SK-N-SH (cell line): ENCODE results near the gene ZSWIM1. TPM values are rescaled to one million over a fixed set of nuclear protein-coding genes. Genes with fewer than 3 reads are reported as not detected.

Experiments
- CTCF ChIA-PET: fragments of 300-600, 350-600 bp; formaldehyde crosslinking; extraction: SDS; loops from one replicate; lab custom pipeline; 2021; lab: Yijun Ruan, JAX
- POLR2A ChIA-PET: fragments of 350-600 bp; sonication (Branson Sonifier 250); formaldehyde crosslinking; extraction: SDS; loops from one replicate; lab custom pipeline; 2020; ENCODE audit warnings: antibody characterized with exemption, inconsistent platforms; lab: Yijun Ruan, JAX
- DNase-seq: peaks from one replicate; pipeline ENCODE4 v3.0.0; 2012
- H2AFZ ChIP-seq: fragments of 200-600 bp; sonication (generic); 2 replicates; pipeline ENCODE4 v1.8.1; 2016; ENCODE audit warnings: antibody characterized with exemption, mild to moderate bottlenecking, low read depth
- H3F3A ChIP-seq: fragments of 200-600 bp; sonication (generic); replicated peaks from 2 replicates; pipeline ENCODE3; 2016; ENCODE audit warnings: antibody characterized with exemption, mild to moderate bottlenecking; ENCODE audit not compliant: insufficient read depth
- H3K27ac ChIP-seq, 2 experiments: fragments of 200-500 bp in 1 of 2; fragments of 200-600 bp in 1 of 2; sonication (Bioruptor generic) in 1 of 2; sonication (generic), shearing (Covaris generic) in 1 of 2; 2 replicates each; pipeline versions ENCODE4 v1.5.1 to v1.6.1; 2014 to 2016; ENCODE audit warnings: low read depth in 2 of 2, inconsistent platforms in 1 of 2, low read length in 1 of 2, mild to moderate bottlenecking in 1 of 2, mixed read lengths in 1 of 2
- H3K27me3 ChIP-seq: fragments of 200-600 bp; sonication (generic), shearing (Covaris generic); 2 replicates; pipeline ENCODE4 v1.6.1; 2016; ENCODE audit warnings: mixed run types; ENCODE audit not compliant: insufficient read depth
- H3K36me3 ChIP-seq, 2 experiments: fragments of 200-500 bp in 1 of 2; fragments of 200-600 bp in 1 of 2; sonication (Bioruptor generic) in 1 of 2; sonication (generic) in 1 of 2; replicated peaks in 1 of 2; 2 replicates each; pipeline versions ENCODE3 to v1.5.1; 2014 to 2016; ENCODE audit warnings: low read length in 1 of 2, mild to moderate bottlenecking in 1 of 2; ENCODE audit not compliant: insufficient read depth in 2 of 2, control insufficient read depth in 1 of 2
- H3K4me1 ChIP-seq, 2 experiments: fragments of 200-500 bp in 1 of 2; fragments of 200-600 bp in 1 of 2; sonication (Bioruptor generic) in 1 of 2; sonication (generic), shearing (Covaris generic) in 1 of 2; 2 replicates each; pipeline versions ENCODE4 v1.5.1 to v1.6.1; 2014 to 2016; ENCODE audit warnings: low read depth in 1 of 2, low read length in 1 of 2, mixed run types in 1 of 2; ENCODE audit not compliant: insufficient read depth in 2 of 2, control insufficient read depth in 1 of 2
- H3K4me2 ChIP-seq: fragments of 200-600 bp; sonication (generic), shearing (Covaris generic); 2 replicates; pipeline ENCODE4 v1.6.1; 2017; ENCODE audit warnings: mixed run types
- H3K4me3 ChIP-seq, 2 experiments: fragments of 200-500 bp in 1 of 2; fragments of 200-600 bp in 1 of 2; sonication (Bioruptor generic) in 1 of 2; sonication (generic), shearing (Covaris generic) in 1 of 2; 2 replicates each; pipeline versions ENCODE4 v1.5.1 to v1.8.1; 2014 to 2016; ENCODE audit warnings: low read depth in 2 of 2, inconsistent platforms in 1 of 2, low read length in 1 of 2, mild to moderate bottlenecking in 1 of 2, mixed read lengths in 1 of 2, moderate library complexity in 1 of 2
- H3K79me2 ChIP-seq: fragments of 200-600 bp; sonication (generic); 2 replicates; pipeline ENCODE4 v1.8.1; 2017; ENCODE audit warnings: mild to moderate bottlenecking; ENCODE audit not compliant: insufficient read depth
- H3K9ac ChIP-seq: fragments of 200-600 bp; sonication (generic); 2 replicates; pipeline ENCODE4 v1.6.1; 2017; ENCODE audit warnings: mixed run types
- H3K9me2 ChIP-seq: fragments of 200-600 bp; sonication (generic); 2 replicates; pipeline ENCODE4 v1.6.1; 2017; ENCODE audit warnings: mixed run types
- H3K9me3 ChIP-seq: fragments of 200-600 bp; sonication (generic); 2 replicates; pipeline ENCODE4 v1.6.1; 2017; ENCODE audit warnings: mixed run types, mild to moderate bottlenecking, moderate library complexity
- H4K20me1 ChIP-seq: fragments of 200-600 bp; sonication (generic); 2 replicates; pipeline ENCODE4 v1.6.1; 2017; ENCODE audit warnings: mild to moderate bottlenecking, mixed run types; ENCODE audit not compliant: insufficient read depth
- CHD2 ChIP-seq: fragments of 150-350 bp; IDR thresholded peaks from 2 replicates; pipeline ENCODE4 v1.6.1; 2018; ENCODE audit warnings: low read length; ENCODE audit not compliant: partially characterized antibody
- EP300 ChIP-seq, 2 experiments: IDR thresholded peaks; 2 replicates each; pipeline versions ENCODE4 v1.4.0 to v1.6.1; 2012; ENCODE audit warnings: borderline replicate concordance in 1 of 2, low read depth in 1 of 2, low read length in 1 of 2
- EZH2phosphoT487 ChIP-seq: fragments of 200-600 bp; sonication (generic); IDR thresholded peaks from 2 replicates; pipeline ENCODE4 v1.6.1; 2017; ENCODE audit warnings: low read depth, mixed run types, mild to moderate bottlenecking, antibody characterized with exemption, moderate library complexity, borderline replicate concordance
- FOXJ3 ChIP-seq: sonication (generic); formaldehyde crosslinking; IDR thresholded peaks from 2 replicates; pipeline ENCODE4 v1.5.1; 2020; ENCODE audit warnings: mild to moderate bottlenecking, missing genetic modification reagents
- FOXM1 ChIP-seq: IDR thresholded peaks from 2 replicates; pipeline ENCODE4 v1.4.0; 2012; ENCODE audit warnings: low read depth, mild to moderate bottlenecking
- GATA2 ChIP-seq: sonication (generic); formaldehyde crosslinking; IDR thresholded peaks from 2 replicates; pipeline ENCODE4 v1.5.0; 2020; ENCODE audit warnings: mild to moderate bottlenecking, missing genetic modification reagents
- JUND ChIP-seq: IDR thresholded peaks from 2 replicates; pipeline ENCODE4 v1.4.0; 2012
- MEF2A ChIP-seq: IDR thresholded peaks from 2 replicates; pipeline ENCODE4 v1.4.0; 2012; ENCODE audit warnings: low read depth, borderline replicate concordance
- NRF1 ChIP-seq: IDR thresholded peaks from 2 replicates; pipeline ENCODE4 v1.6.1; 2012; ENCODE audit warnings: low read depth, mild to moderate bottlenecking, low read length
- RAD21 ChIP-seq: IDR thresholded peaks from 2 replicates; pipeline ENCODE4 v1.6.1; 2012; ENCODE audit warnings: mild to moderate bottlenecking, low read length
- RCOR1 ChIP-seq: fragments of 150-350 bp; IDR thresholded peaks from 2 replicates; pipeline ENCODE4 v1.6.1; 2017; ENCODE audit warnings: antibody characterized with exemption, low read length
- RFX5 ChIP-seq: IDR thresholded peaks from 2 replicates; pipeline ENCODE4 v1.6.1; 2012; ENCODE audit warnings: mild to moderate bottlenecking, improper control_type of control experiment, low read length
- RXRA ChIP-seq: IDR thresholded peaks from 2 replicates; pipeline ENCODE4 v1.4.0; 2012; ENCODE audit warnings: low read depth, mild to moderate bottlenecking, borderline replicate concordance
- SIN3A ChIP-seq: IDR thresholded peaks from 2 replicates; pipeline ENCODE4 v1.6.1; 2012; ENCODE audit warnings: low read depth, mild to moderate bottlenecking, low read length, moderate library complexity, borderline replicate concordance
- SMC3 ChIP-seq: IDR thresholded peaks from 2 replicates; pipeline ENCODE4 v1.6.1; 2012; ENCODE audit warnings: low read depth, low read length, improper control_type of control experiment
- WGBS: methylation state at CpG from one replicate; pipeline ENCODE4 v1.1.6; 2017; ENCODE audit warnings: low lambda C conversion rate; 5-methylcytosine and 5-hydroxymethylcytosine counted together
- polyA plus RNA-seq, 3 experiments: library from polyadenylated mRNA; depleted of rRNA; stranded (reverse); fragments of >200 nt; gene quantifications; 2 replicates each; pipeline ENCODE4 v1.2.3, GENCODE V29; 2012
- TF ChIP-seq, protein P1 (sequence below): fragments of 200-600 bp; sonication (generic); IDR thresholded peaks from 2 replicates; pipeline ENCODE4 v1.6.1; 2017; ENCODE audit warnings: antibody characterized with exemption, mild to moderate bottlenecking, moderate library complexity
- TF ChIP-seq, protein P2 (sequence below): IDR thresholded peaks from 2 replicates; pipeline ENCODE4 v1.4.0; 2012; ENCODE audit warnings: low read depth, borderline replicate concordance

The ZSWIM1 gene
- polyA plus RNA-seq, 1 of the 3 experiments (the other 2 are of a cell fraction): 1.8 TPM

DNA sequence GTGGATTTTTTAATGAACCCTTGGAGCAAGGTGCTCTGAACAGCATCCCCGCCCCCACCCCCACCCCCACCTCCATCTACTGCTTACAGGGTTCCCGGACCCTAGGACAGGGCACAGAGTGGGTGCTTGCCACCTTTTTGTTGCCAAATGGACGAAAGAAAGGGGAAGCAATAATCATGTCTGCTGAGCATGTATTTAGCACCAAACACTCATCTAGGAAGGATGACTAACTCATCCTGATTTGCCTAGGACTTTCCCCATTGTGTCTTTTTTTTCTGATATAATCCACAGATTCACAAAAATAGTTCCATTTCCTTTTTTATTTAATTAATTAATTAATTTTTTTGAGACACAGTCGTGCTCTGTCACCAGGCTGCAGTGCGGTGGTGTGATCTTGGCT is 32.1 kb downstream of the ZSWIM1 start:
- POLR2A ChIA-PET: no interaction called here
- Histone ChIP-seq H3K4me3 (no peak overlapping the region), H3K27ac (no peak overlapping the region), H3K4me1 (peaks cover 7 to 8% of the 10 kb centered on the region in 2 experiments; a peak in 1 of 4 replicates), H3K79me2 (peaks cover 8% of the 10 kb centered on the region), H3K9me3 (no peaks in the 10 kb centered on the region)
- 77% methylated on average over 5 of the region's 5 CpGs for WGBS
- TF ChIP-seq, protein P1, sequence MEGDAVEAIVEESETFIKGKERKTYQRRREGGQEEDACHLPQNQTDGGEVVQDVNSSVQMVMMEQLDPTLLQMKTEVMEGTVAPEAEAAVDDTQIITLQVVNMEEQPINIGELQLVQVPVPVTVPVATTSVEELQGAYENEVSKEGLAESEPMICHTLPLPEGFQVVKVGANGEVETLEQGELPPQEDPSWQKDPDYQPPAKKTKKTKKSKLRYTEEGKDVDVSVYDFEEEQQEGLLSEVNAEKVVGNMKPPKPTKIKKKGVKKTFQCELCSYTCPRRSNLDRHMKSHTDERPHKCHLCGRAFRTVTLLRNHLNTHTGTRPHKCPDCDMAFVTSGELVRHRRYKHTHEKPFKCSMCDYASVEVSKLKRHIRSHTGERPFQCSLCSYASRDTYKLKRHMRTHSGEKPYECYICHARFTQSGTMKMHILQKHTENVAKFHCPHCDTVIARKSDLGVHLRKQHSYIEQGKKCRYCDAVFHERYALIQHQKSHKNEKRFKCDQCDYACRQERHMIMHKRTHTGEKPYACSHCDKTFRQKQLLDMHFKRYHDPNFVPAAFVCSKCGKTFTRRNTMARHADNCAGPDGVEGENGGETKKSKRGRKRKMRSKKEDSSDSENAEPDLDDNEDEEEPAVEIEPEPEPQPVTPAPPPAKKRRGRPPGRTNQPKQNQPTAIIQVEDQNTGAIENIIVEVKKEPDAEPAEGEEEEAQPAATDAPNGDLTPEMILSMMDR: no peak
- no peak for TF ChIP-seq RAD21
- no peak for TF ChIP-seq MEF2A
- TF ChIP-seq RFX5: no peak
- TF ChIP-seq, protein P2, sequence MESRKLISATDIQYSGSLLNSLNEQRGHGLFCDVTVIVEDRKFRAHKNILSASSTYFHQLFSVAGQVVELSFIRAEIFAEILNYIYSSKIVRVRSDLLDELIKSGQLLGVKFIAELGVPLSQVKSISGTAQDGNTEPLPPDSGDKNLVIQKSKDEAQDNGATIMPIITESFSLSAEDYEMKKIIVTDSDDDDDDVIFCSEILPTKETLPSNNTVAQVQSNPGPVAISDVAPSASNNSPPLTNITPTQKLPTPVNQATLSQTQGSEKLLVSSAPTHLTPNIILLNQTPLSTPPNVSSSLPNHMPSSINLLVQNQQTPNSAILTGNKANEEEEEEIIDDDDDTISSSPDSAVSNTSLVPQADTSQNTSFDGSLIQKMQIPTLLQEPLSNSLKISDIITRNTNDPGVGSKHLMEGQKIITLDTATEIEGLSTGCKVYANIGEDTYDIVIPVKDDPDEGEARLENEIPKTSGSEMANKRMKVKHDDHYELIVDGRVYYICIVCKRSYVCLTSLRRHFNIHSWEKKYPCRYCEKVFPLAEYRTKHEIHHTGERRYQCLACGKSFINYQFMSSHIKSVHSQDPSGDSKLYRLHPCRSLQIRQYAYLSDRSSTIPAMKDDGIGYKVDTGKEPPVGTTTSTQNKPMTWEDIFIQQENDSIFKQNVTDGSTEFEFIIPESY: no peak
- TF ChIP-seq SIN3A: no peak
- no peak for TF ChIP-seq RCOR1
- no peak for TF ChIP-seq FOXJ3
- TF ChIP-seq CHD2: no peak
- TF ChIP-seq NRF1: no peak
- TF ChIP-seq SMC3: no peak
- TF ChIP-seq RXRA: no peak
- no peak for TF ChIP-seq GATA2 (CRISPR knock-in tag)
- no peak for TF ChIP-seq FOXM1
- TF ChIP-seq, all 33 proteins: peak for 0
- Histone ChIP-seq H4K20me1 (no peaks in the 10 kb centered on the region; the same call in 1 of the 2 replicates), H2AFZ (no peak overlapping the region), H3K9me2 (no peaks in the 10 kb centered on the region), H3K36me3 (peaks cover 0 to 8% of the 10 kb centered on the region in 2 experiments), H3F3A (peaks cover 9% of the 10 kb centered on the region), H3K27me3 (no peaks in the 10 kb centered on the region), H3K4me2 (no peak overlapping the region), H3K9ac (no peak overlapping the region)
- no peak for DNase-seq
- CTCF ChIA-PET: interaction anchor here (1.2 kb wide), 1 partner anchor 12 kb away, joined by 3 read pairs; no protein-coding TSS in a partner anchor

DNA sequence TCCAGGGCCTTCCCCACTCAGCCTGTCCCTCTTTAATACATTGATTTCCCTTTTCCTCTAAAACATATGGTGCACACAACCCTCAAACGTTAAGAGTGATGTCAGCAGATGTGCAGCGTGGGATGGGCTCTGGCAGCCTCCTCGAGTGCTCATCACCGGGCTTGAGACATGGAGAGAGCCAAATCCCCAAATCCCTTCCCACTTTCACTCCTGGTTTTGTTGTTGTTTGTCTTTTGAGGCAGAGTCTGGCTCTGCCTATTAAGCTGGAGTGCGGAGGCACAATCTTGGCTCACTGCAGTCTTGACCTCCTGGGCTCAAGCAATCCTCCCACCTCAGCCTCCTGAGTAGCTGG is 36.7 kb downstream of the ZSWIM1 start:
- Histone ChIP-seq H3F3A (peaks cover 5% of the 10 kb centered on the region), H3K4me3 (no peak overlapping the region), H3K9me2 (no peaks in the 10 kb centered on the region), H4K20me1 (no peaks in the 10 kb centered on the region), H3K27ac (no peak overlapping the region), H3K9ac (no peak overlapping the region), H3K79me2 (no peaks in the 10 kb centered on the region), H3K36me3 (no peaks in the 10 kb centered on the region), H2AFZ (peak overlapping the region; percentile 56; the same call in 1 of the 2 replicates), H3K4me1 (peaks cover under 1 to 12% of the 10 kb centered on the region in 2 experiments; a peak in 1 of 4 replicates), H3K4me2 (no peak overlapping the region), H3K27me3 (no peaks in the 10 kb centered on the region), H3K9me3 (no peaks in the 10 kb centered on the region)
- no peak for DNase-seq
- CTCF ChIA-PET: no interaction called here
- WGBS: 79% methylated on average over 5 of the region's 5 CpGs
- TF ChIP-seq, protein P2: no peak
- no peak for TF ChIP-seq JUND
- TF ChIP-seq EP300 (IDR thresholded peaks at IDR 0.05; ENCODE audit: borderline replicate concordance in 1 of 2, low read depth in 1 of 2, low read length in 1 of 2): no peak
- no peak for TF ChIP-seq GATA2 (CRISPR knock-in tag)
- no peak for TF ChIP-seq EZH2phosphoT487
- POLR2A ChIA-PET: no interaction called here
